Activated gamma-delta T cell treated with anti-CD3 and anti-CD28 coated beads, Interleukin-2, amount 50 U/mL, for 16 hours (primary cell): Measurements from ENCODE around the gene ERAP2.
"Not testable (repeated sequence)": the region's sequence is repeated elsewhere in the genome, so short reads cannot be mapped to it uniquely, and the experiment has no call there.

ENCODE experiments used
- DNase-seq: peaks from one replicate; pipeline ENCODE4 v3.0.0-alpha.2; 2020; ENCODE audit warnings: low read depth

Gene ERAP2, protein sequence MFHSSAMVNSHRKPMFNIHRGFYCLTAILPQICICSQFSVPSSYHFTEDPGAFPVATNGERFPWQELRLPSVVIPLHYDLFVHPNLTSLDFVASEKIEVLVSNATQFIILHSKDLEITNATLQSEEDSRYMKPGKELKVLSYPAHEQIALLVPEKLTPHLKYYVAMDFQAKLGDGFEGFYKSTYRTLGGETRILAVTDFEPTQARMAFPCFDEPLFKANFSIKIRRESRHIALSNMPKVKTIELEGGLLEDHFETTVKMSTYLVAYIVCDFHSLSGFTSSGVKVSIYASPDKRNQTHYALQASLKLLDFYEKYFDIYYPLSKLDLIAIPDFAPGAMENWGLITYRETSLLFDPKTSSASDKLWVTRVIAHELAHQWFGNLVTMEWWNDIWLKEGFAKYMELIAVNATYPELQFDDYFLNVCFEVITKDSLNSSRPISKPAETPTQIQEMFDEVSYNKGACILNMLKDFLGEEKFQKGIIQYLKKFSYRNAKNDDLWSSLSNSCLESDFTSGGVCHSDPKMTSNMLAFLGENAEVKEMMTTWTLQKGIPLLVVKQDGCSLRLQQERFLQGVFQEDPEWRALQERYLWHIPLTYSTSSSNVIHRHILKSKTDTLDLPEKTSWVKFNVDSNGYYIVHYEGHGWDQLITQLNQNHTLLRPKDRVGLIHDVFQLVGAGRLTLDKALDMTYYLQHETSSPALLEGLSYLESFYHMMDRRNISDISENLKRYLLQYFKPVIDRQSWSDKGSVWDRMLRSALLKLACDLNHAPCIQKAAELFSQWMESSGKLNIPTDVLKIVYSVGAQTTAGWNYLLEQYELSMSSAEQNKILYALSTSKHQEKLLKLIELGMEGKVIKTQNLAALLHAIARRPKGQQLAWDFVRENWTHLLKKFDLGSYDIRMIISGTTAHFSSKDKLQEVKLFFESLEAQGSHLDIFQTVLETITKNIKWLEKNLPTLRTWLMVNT

DNA sequence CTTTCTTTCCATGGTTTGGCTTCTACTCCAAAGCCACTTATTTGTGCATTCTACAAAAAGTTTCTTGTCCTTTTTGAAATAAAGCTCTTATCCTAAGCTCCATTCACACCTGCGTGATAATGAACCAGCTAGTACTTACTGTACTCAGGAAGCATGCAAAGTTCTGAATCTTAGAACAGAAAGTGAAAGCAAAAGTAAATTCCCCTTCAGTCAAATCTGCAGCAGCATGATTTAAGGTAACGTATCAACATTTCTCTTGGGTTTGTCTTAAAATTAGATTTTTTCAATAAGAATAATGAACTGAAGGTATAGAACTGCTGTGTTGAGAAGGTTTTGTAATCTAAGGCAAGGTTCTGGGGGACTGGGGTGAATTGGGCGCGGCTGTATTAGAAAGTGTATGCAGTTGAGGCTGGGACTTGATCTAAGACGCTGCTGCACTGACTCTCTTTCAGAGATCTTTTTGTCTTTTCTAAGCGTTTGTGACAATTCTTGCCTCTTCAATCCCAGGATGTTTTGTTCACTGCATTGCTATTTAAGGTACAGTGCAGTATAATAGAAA is at the start of gene ERAP2:
TSS of gene ERAP2 (plus strand) at position 209 of the 559 bp plus-strand sequence. CDS start 3,186 bp downstream, outside the sequence.
- no peak for DNase-seq

DNA sequence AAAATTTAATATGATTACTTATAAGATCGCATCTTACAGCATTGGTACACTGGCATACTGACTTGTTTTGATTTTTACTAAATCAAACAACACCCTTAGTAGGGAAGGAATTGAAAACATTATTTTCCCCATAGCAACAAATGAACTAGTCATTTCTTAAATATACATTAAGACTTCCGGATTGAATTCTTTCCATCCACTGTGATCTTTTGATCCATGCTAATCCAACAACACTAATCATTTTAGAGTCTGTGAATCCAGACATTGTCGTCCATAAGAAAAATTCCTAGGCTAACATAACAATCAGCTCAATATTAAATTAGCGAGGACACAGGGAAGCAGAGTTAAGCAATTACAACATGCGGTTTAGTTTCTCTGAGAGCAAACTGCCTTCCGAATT is 47.0 kb upstream of the ERAP2 start:
- DNase-seq = no peak

DNA sequence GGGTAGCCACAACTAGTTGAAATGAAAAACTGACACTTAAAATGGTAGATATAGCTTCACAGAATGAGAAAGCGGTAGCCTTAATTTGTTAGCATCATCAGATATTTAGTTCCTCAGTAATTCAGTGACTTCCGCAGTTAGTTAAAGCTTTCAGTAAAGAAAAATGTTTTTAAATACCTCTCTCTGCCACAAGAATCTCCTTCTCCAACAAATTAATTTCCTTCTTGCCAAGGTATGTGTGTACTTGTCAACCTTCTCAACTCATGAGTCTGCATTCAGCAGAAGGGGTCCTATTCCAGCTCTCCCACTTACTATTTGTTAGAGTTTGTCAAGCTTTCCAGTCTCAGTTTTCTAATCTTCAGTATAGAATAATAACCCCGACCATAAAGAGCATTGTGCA is 42.3 kb upstream of the ERAP2 start:
- no peak for DNase-seq

DNA sequence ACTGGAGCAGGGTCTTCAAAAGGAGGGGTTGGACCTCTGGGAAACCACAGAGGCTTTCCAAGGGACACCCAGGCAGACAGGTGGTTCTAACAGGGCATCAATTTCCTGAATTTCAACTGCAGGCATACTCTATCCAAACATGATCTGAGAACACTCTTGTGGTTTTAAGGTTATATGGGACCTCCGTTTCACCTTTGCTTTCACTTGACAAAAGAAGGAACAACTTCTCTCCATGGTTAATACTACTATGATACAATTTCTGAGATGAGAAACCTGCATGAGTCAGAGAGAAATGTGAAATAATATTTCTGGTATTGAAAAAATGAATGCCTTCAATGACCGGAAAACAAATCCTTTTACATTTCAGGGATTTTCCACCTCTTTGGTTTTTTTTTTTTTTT is 40.5 kb upstream of the ERAP2 start:
- DNase-seq = no peak

DNA sequence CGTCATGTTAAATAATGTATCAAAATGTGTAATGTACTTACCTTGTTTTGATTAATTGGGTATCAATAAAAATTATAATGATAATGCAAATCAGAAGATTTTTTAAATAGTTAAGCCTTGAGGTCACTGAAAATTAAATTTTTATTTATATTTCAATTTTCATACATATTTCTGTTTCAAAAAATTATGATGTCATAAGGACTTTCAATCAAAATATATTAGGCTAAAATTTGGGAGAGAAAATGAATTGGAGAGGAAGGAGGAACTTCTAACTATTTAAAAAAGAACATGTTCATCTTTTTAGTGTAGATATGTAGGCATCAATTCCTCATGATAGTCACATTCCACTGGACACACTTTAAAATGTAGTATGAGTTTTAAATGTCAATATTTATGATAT is 39.5 kb upstream of the ERAP2 start:
- no peak for DNase-seq

DNA sequence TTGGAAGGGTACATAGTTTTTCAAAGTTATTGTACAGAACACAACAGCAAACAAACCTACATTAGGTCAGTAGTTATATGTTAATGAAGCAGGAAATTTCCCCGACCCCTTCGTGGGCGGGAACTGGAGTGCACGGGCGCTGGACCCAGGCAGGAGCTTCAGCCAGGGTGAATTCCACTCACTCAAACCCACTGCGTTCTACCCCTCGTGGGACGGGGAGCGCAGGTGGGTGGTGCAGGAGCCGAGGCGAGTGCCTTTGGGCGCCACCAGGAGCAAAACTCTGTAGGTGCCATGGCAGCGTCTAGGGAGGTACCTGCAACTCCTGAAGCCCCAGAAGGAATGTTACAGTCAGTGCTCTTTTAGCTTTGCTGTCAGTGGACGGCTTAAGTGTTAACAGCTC is 39.0 kb upstream of the ERAP2 start:
- DNase-seq = no peak

DNA sequence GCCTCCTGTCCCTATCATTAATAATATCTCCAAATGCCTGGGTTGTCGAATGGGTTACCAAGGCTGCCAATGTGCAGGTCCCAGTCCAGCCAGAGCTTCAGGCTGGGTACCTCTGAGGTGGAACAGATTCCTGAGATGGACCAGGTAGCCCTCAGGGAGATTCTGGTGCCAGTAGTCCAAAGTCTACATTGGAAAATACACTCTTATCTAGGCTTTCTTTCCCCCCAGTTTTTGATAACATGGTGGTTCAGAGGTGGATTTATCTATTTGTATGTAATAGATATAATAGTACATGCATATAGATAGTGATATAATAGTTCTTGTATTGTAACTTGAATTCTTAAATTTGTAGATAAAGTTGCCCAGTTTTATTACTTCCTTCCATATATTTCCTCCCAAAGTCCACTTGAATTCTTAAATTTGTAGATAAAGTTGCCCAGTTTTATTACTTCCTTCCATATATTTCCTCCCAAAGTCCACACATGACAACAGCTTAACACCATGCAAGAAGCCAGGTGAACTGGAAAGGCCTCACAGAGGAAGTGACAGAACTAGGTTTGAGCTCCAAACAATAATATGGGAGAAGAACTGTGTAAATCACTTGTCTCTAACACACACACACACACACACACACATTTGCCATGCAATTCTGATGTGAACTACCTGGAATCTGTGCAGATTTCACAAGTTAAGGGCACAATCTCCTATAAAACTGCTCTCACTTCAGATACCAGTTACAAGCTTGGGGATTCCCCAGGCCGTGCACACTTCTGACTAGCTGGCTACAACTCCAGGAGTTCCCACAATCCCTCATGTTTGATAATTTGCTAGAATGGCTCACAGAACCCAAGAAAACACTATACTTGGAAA is 37.9 kb upstream of the ERAP2 start:
- DNase-seq = no peak

DNA sequence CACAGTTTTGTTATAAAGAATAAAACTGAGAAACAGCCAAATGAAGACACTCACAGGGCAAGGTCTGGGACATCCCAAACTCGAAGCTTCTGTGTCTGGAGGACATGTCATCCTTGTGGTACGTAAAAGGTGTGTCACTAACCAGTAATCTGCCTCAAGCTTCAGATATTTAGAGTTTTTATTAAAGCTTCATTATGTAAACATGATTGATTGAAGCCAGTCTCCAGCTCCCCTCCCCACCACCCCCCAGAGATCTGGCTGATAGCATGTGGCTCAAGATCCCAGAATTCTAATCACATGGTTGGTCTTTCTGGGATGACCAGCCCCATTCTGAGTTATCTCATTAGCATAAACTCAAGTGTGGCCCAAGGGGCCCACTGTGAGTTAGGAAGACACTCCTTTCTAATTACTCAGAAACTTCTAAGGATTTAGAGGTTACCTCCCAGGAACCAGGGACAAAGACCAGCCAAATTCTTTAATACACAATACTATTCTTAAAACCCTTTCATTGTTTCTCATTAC is 37.2 kb upstream of the ERAP2 start:
- no peak for DNase-seq

DNA sequence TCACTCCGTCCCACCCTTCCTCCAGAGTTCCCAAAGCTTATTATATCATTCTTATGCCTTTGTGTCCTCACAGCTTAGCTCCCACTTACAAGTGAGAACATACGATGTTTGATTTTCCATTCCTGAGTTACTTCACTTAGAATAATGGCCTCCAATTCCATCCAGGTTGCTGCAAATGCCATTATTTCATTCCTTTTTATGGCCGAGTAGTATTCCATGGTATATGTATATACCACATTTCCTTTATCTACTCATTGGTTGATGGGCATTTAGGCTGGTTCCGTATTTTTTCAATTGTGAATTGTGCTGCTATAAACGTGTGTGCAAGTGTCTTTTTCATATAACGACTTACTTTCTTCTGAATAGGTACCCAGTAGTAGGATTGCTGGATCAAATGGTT is 34.4 kb upstream of the ERAP2 start:
- DNase-seq = not testable (repeated sequence)

DNA sequence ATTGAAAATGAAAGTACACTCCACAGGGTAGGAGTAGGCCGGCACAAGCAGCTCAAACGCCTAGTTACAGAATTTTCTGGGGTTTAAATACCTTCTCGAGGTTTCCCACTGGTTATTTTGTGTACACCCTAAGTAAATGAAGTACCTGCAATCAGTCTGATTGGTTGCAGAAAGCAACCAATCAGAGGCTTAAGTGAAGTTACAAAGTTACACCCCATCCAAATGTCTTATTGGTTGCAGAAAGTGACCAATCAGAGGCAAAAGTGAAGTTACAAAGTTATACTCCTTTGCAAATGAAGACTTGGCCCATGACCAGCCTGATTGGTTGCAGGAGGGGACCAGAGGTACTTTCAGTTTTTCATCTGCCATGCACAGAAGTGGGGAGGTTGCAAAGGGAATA is 33.2 kb upstream of the ERAP2 start:
- no peak for DNase-seq

DNA sequence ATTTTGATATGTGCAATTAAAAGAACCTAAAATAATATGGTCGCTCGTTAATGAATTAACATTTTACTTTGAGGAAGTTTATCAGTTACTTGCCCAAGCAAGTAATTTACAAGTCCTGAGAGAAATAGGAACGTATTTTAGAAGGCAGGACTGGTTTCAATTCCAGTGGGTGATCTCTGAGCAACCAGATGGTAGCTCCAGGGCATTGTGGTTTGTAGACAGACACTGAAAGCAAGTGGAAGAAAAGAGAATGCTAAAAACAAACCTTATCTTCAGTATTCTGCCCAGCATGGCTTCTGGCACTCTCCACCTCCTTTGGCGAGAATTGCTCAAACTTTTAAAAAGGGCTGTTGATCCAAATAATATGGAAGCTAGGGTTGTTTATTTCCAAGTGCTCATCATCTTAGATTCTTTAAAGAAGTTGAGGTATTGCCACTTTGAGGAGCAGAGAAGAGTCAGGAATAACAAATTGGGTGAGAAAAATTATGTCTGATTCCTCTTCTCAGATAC is 31.8 kb upstream of the ERAP2 start:
- no peak for DNase-seq

DNA sequence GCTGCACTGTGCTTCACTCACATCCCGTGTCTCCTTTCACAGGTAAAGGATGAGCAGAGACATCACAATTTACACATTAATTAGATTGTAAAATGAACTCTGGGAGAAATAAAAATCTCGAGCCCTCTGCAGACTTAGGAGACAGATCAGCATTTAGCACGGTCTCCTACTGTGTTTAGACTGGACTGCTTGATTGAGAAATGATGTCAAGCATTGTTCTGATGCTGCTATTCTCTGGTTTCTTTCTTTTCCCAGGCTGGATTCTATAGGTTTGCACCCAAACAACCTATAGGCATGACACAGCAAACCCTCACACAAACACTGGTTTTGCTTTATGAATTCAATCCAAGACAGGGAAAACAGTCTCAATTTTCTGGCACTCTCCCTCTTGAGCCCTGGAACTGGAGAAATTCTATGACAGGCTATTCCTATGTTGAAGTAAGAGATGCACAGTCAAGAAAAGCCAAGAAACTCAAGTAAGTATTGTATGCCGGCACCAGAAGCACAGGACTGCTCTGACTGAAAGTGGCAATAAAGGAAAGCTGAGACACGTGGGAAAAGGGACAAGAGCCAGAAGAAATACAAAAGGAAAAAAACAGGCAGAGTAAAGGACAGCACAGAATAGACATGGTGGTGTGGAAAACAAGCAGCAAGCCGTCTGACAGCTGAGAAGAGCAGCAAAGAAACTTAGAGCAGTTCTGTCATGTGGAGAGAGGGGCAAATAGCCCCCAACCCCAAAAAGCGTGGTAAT is 24.8 kb upstream of the ERAP2 start:
- no peak for DNase-seq

DNA sequence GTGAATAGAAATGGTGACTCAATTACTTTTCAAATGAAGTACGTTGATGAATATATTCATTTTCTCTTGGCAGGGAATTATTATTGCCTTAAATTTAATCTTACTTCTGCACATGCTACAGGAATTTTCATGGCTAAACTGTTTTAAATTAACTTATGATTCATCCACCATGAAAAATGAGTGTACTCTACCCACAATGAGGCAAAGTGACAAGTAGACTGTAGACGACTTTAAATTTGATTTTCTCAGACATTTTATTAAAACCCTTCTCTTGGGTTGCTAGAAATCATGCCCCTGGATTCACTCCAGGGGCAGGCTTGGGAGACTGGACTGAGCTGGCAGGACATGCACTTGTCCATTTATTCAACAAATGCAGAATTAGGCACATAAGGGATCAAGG is 23.5 kb upstream of the ERAP2 start:
- DNase-seq = no peak

DNA sequence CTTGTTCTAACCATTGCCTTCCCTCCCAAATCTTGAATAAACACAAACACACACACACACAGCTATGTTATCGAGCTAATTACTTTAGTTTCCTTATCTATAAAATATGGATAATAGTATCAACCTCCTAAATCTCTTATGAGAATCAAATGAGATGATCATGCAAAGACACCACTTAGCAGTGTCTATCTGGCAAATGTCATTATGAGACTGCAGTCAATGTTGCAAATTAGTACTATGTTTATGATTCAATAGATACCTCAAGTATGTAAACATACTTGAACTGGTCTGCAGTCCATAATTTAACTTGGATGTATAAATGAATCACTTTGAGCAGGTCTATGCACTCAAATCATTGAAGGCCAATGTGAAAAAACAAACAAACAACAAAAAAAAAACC is 22.2 kb upstream of the ERAP2 start:
- no peak for DNase-seq

DNA sequence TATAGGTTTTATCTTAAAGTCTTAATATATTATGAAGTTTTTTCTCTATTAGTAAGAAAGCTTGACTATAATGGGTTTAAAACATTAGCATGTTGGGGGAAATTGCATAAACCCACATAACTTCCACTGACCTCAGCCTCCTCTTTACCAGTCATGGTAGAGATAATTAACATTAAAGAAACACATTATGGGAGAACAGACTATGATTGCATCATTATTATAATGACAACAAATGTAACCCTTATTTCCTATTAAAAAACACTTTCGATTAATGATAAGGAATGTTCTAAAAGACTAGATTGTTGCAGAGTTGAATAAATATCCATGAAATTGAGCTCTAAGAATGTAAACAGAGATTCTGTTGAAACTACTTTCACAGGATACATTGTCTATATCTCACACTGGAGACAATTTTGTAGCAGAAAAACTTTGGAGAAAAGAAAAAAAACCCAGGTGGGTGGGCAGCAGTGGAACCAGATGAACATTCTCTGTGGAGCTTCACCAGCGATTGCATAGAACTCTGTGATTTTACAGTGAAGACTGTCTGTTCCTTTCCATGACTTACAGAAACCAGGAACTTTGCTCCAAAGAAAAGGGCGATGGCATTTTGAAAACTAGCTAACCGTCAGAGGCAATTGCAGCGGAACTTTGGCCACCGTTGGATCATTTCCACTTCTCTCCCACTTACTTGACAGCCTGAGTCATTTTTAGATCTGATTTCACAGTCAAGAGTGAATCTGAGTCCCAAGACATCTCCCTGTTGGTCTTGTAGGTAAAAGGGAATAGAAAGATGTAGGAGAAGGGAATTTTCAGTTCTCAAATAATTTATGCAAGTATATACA is 21.0 kb upstream of the ERAP2 start:
- DNase-seq = no peak

DNA sequence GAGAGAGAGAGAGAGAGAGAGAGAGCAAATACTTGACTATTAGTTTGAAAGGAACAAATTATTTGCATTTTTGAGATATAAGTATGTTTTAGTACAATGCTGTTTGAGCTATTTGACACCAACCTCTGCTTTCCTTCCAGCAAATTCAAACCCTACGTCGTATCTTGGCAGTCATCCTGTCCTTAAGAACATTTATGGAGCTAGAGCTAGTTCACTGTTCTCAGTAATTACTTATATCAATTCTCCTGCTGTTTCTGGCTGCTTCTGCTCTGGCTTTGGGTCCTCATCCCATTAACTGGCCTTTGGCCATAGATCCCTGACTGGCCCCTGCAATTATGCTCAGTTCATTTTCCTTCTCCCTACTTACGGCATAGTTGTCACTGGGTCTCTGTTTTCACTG is 19.9 kb upstream of the ERAP2 start:
- no peak for DNase-seq

DNA sequence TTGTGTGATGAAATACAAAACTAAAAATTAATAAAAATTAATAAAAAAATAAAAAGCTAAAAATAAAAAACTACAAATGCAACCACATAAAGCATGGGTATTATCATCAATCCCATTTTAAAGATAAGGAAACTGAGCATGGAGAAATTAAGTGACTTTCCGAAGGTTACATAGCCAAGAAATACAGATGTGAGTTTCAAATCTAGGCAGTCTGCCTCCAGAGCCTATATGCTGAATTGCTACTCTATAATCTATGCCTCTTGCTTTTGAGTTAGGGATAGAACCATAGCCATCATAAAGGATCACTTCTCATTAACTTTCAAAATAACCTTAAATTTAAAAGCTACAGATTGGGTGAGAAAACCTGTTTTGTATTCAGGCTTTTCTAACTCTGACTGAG is 18.8 kb upstream of the ERAP2 start:
- no peak for DNase-seq

DNA sequence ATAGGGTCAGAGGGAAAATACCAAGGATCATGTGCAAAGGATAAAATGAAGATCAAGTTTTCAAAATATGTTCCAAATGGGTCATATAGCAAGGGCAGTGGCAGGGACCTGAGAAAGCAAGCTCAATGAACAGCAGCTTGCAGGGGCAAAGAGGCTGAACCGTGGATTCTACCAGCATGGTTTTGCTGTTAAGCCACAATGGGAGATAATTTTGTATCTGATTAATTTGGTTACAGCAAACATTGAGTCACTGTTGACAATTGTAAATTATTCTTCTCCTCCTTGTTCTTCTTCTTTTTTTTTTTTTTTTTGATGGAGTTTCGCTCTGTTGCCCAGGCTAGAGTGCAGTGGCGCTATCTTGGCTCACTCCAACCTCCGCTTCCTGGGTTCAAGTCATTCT is 18.4 kb upstream of the ERAP2 start:
- DNase-seq = no peak

DNA sequence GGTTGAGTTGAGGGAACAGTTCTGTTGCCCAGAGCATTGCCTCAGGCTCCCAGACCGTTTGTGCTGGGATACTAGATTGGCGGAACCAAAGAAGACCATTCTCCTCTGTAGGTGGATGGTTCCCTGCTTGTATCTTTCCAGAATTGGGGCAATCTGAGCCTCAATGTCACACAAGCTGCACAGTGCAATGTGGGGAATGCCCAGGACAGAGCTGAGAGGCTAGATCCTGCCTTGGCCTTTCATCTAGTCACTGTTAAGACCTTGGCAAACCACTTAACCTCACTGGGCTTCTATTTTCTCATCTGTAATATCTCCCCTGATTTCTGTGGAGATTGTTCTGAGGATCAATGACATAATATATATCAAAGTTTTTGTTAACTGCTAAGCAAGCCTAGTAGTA is 16.9 kb upstream of the ERAP2 start:
- DNase-seq = no peak

DNA sequence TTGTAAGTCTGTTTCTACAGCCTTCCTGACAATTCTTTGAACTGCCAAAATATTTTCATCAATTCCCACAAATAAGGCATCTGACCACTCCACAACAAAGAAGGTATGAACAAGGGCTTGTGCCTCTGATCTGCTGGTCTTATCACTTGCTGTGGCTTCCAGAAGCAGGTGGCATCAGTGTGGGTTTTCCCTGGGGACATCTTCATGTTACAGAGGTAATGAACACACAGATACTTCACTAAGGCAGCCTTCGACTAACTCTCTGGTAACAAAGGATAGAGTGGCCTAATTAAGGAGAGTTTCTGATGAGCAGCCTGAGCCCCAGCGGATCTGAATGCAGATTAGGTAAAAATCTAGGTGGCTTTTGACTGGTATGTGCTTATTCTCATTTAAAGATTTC is 15.2 kb upstream of the ERAP2 start:
- DNase-seq = no peak
